Activated T-helper 2 cell treated with anti-CD3 and anti-CD28 coated beads, Interferon-gamma antibody, Interleukin-2, Interleukin-4, amounts not matched to agents 10 μg/mL and 5 μg/mL and 100 μg/mL, durations not matched to agents 14 hours and 24 hours and 36 hours (primary cell): Measurements from ENCODE around the gene ADGRL3. TPM values are rescaled to one million over a fixed set of nuclear protein-coding genes. Genes with fewer than 3 reads are reported as not detected.
"Not testable (repeated sequence)": the region's sequence is repeated elsewhere in the genome, so short reads cannot be mapped to it uniquely, and the experiment has no call there.

Source experiments
- DNase-seq: peaks from one replicate; pipeline ENCODE4 v3.0.0; 2021; ENCODE audit warnings: low spot score
- H3K27ac Mint-ChIP-seq: one replicate; pipeline ENCODE4 v1.8.0; 2021; ENCODE audit warnings: mixed read lengths
- H3K27me3 Mint-ChIP-seq: one replicate; pipeline ENCODE4 v1.8.0; 2021; ENCODE audit warnings: low read depth, mixed read lengths
- H3K36me3 Mint-ChIP-seq: one replicate; pipeline ENCODE4 v1.8.0; 2021; ENCODE audit warnings: low read depth, mixed read lengths
- H3K4me1 Mint-ChIP-seq: one replicate; pipeline ENCODE4 v1.8.0; 2021; ENCODE audit warnings: low read depth, mixed read lengths
- H3K4me3 Mint-ChIP-seq: one replicate; pipeline ENCODE4 v1.8.0; 2021; ENCODE audit warnings: low read depth, mild to moderate bottlenecking, moderate library complexity, mixed read lengths
- H3K9me3 Mint-ChIP-seq: one replicate; pipeline ENCODE4 v1.8.0; 2021; ENCODE audit warnings: mixed read lengths
- intact Hi-C: fragments of 100-400 bp; cut with micrococcal nuclease; formaldehyde crosslinking; loops from one replicate; pipeline ENCODE4 v1.15.1; 2023
- total RNA-seq: library from RNA; stranded (reverse); gene quantifications from 2 replicates; pipeline ENCODE4 v1.2.3, GENCODE V29; 2022

The ADGRL3 gene
- total RNA-seq, 1 donor from 2014 or later: not detected

GRCh38 chr4:61350932-61351331 is 150.8 kb downstream of the ADGRL3 start:
- H3K9me3 Mint-ChIP-seq: peaks cover 3% of the 10 kb centered on the region
- no peaks in the 10 kb centered on the region for H3K27me3 Mint-ChIP-seq
- no peak for DNase-seq
- no peak overlapping the region for H3K4me3 Mint-ChIP-seq
- no peaks in the 10 kb centered on the region for H3K36me3 Mint-ChIP-seq
- no peak overlapping the region for H3K27ac Mint-ChIP-seq
- H3K4me1 Mint-ChIP-seq: no peaks in the 10 kb centered on the region
- intact Hi-C loops: no loop called here

DNA sequence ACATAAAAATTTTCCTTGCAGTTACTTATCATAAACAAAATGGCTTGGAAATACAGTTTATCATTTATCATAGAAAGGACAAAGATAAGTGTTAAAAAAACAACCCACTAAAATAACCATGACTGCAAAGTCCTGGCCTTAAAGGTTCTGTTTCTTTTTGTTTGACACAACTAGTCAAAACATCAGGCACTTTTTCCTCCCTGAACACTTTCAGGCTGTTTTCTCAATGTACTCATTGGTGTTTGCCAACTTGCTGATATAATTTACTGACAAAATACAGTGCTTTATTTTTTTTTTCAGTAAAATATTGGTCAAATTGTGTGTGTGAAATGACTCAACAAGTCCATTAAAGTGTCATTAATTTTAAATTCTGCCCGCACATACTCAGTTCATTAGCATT is 156.6 kb downstream of the ADGRL3 start:
- no peak for DNase-seq
- no peaks in the 10 kb centered on the region for H3K27me3 Mint-ChIP-seq
- H3K27ac Mint-ChIP-seq: no peak overlapping the region
- H3K4me1 Mint-ChIP-seq: no peaks in the 10 kb centered on the region
- H3K36me3 Mint-ChIP-seq: no peaks in the 10 kb centered on the region
- intact Hi-C loops: no loop called here
- H3K4me3 Mint-ChIP-seq: no peak overlapping the region
- peaks cover 15% of the 10 kb centered on the region for H3K9me3 Mint-ChIP-seq

- intact Hi-C loops: no loop called here
- Mint-ChIP-seq H3K9me3 (peaks cover 22% of the 10 kb centered on the region), H3K36me3 (no peaks in the 10 kb centered on the region), H3K4me3 (no peak overlapping the region), H3K27ac (no peak overlapping the region), H3K4me1 (no peaks in the 10 kb centered on the region), H3K27me3 (no peaks in the 10 kb centered on the region)
- no peak for DNase-seq
Measured at GRCh38 chr4:61359301-61359700, 159.2 kb downstream of the ADGRL3 start.

DNA sequence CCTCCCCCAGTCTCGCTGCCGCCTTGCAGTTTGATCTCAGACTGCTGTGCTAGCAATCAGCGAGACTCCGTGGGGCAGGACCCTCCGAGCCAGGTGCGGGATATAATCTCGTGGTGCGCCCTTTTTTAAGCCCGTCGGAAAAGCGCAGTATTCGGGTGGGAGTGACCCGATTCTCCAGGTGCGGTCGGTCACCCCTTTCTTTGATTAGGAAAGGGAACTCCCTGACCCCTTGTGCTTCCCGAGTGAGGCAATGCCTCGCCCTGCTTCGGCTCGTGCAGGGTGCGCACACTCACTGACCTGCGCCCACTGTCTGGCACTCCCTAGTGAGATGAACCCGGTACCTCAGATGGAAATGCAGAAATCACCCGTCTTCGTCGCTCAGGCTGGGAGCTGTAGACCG is 172.7 kb downstream of the ADGRL3 start:
- H3K9me3 Mint-ChIP-seq, intact Hi-C loops, DNase-seq: not testable (repeated sequence)

DNA sequence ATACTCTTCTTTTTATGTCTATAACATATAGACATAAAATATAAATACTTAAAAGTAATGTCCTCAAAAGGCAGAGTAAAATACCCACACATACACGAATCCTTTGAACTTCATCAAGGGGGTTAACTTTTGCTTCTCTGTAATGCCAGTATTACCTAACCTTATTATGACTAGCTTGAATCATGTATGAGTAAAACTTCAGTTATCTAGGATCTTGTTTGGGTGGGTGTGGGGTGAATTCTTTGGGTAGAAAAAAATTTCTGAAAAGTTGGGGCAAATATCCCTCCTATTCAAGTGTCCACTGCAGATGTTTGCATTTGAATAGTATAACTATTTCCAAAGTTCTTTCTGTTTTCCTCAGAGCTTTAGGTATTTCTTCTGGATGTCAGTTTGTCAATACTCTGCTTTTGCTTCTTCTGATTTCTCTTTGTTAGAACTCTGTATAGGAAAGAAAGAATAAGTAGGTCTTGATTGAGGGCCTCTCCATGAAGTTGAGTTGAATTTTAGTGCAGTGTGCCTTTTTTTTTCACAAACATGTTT is 173.8 kb downstream of the ADGRL3 start:
- Mint-ChIP-seq H3K4me1 (no peaks in the 10 kb centered on the region), H3K27ac (no peak overlapping the region), H3K9me3 (peaks cover 14% of the 10 kb centered on the region), H3K36me3 (no peaks in the 10 kb centered on the region), H3K27me3 (no peaks in the 10 kb centered on the region), H3K4me3 (no peak overlapping the region)
- intact Hi-C loops: no loop called here
- no peak for DNase-seq

More for the DNA sequence above, 172.7 kb downstream of the ADGRL3 start:
- not testable (repeated sequence) for H3K36me3 Mint-ChIP-seq, H3K27ac Mint-ChIP-seq, H3K27me3 Mint-ChIP-seq, H3K4me1 Mint-ChIP-seq, H3K4me3 Mint-ChIP-seq

- intact Hi-C loops: no loop called here
- Mint-ChIP-seq H3K27ac (no peak overlapping the region), H3K4me3 (no peak overlapping the region), H3K27me3 (no peaks in the 10 kb centered on the region), H3K4me1 (no peaks in the 10 kb centered on the region), H3K36me3 (no peaks in the 10 kb centered on the region), H3K9me3 (peaks cover 16% of the 10 kb centered on the region)
- DNase-seq: no peak
Measured at GRCh38 chr4:61374447-61374891, 174.3 kb downstream of the ADGRL3 start.

DNA sequence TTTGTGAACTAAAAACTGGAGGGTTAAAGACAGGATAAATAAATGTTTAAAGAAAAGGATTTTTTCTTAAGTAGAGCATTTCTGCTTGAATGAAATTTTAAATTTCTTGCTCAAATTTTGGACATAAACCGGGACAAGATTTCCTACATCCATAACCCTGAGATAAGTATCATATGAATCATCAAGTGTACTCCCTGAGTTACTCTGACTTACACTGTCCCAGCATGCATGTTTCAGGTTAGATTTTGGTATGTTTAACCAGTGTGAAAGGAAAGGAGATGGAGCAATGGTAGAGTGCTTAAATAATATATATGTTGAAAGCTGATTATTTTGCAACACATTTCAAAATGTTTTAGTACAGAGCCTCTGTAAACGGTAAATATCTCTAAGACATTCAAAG is 175.2 kb downstream of the ADGRL3 start:
- intact Hi-C loops: no loop called here
- Mint-ChIP-seq H3K36me3 (no peaks in the 10 kb centered on the region), H3K27me3 (no peaks in the 10 kb centered on the region), H3K27ac (no peak overlapping the region), H3K4me1 (no peaks in the 10 kb centered on the region), H3K9me3 (peaks cover 16% of the 10 kb centered on the region), H3K4me3 (no peak overlapping the region)
- no peak for DNase-seq

GRCh38 chr4:61376301-61376700 is 176.2 kb downstream of the ADGRL3 start:
- Mint-ChIP-seq H3K27ac (no peak overlapping the region), H3K36me3 (no peaks in the 10 kb centered on the region), H3K4me1 (no peaks in the 10 kb centered on the region), H3K27me3 (no peaks in the 10 kb centered on the region), H3K9me3 (peaks cover 23% of the 10 kb centered on the region), H3K4me3 (no peak overlapping the region)
- intact Hi-C loops: no loop called here
- DNase-seq: no peak

GRCh38 chr4:61379406-61379805 is 179.3 kb downstream of the ADGRL3 start:
- Mint-ChIP-seq H3K27me3 (no peaks in the 10 kb centered on the region), H3K27ac (no peak overlapping the region), H3K4me1 (no peaks in the 10 kb centered on the region), H3K36me3 (no peaks in the 10 kb centered on the region), H3K4me3 (no peak overlapping the region), H3K9me3 (peaks cover 28% of the 10 kb centered on the region)
- intact Hi-C loops: no loop called here
- DNase-seq: no peak

GRCh38 chr4:61380865-61381264 is 180.7 kb downstream of the ADGRL3 start:
- Mint-ChIP-seq H3K4me1 (no peaks in the 10 kb centered on the region), H3K36me3 (no peaks in the 10 kb centered on the region), H3K27ac (no peak overlapping the region), H3K9me3 (peaks cover 28% of the 10 kb centered on the region), H3K4me3 (no peak overlapping the region), H3K27me3 (no peaks in the 10 kb centered on the region)
- intact Hi-C loops: no loop called here
- DNase-seq: no peak

DNA sequence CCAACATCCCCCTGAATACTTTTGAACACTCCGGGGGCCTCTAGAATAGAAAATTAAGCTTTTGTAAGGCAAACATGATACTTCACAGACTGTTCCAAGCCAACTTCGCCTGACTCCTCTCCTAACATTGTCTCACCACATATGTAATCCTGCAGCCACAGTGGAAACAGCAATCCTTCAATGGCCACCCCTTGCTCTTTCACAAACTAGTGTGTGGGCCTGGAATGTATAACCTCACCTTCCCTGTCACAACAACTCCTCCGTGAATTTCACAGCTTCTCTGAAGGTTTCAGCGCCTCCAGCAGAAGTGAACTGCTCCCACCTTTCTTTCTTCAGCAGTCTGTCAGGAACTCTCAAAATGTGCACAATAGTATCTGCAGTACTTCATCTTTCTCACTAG is 185.1 kb downstream of the ADGRL3 start:
- Mint-ChIP-seq H3K9me3 (peaks cover 24% of the 10 kb centered on the region), H3K27ac (no peak overlapping the region), H3K27me3 (no peaks in the 10 kb centered on the region), H3K36me3 (no peaks in the 10 kb centered on the region), H3K4me3 (no peak overlapping the region), H3K4me1 (no peaks in the 10 kb centered on the region)
- intact Hi-C loops: no loop called here
- no peak for DNase-seq

DNA sequence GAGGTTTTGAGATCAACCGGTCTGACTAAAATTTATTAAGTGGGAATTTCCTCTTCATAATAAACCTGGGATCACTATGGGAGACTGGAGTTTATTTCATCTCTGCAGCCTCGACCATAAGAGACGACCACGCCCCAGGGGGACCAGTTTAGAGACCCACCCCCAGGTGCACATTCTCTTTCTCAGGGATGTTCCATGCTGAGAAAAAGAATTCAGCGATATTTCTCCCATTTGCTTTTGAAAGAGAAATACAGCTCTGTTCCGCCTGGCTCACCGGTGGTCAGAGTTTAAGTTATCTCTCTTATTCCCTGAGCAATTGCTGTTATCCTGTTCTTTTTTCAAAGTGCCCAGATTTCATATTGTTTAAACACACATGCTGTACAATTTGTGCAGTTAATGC is 187.2 kb downstream of the ADGRL3 start:
- H3K4me3 Mint-ChIP-seq, H3K36me3 Mint-ChIP-seq, H3K27ac Mint-ChIP-seq, H3K27me3 Mint-ChIP-seq, H3K4me1 Mint-ChIP-seq, DNase-seq, intact Hi-C loops: not testable (repeated sequence)
- peaks cover 24% of the 10 kb centered on the region for H3K9me3 Mint-ChIP-seq

GRCh38 chr4:61389640-61390039 is 189.5 kb downstream of the ADGRL3 start:
- Mint-ChIP-seq H3K9me3 (peaks cover 26% of the 10 kb centered on the region), H3K36me3 (no peaks in the 10 kb centered on the region), H3K27me3 (no peaks in the 10 kb centered on the region)

GRCh38 chr4:61395754-61396153 is 195.6 kb downstream of the ADGRL3 start:
- Mint-ChIP-seq H3K4me3 (no peak overlapping the region), H3K27ac (no peak overlapping the region), H3K9me3 (peaks cover 22% of the 10 kb centered on the region), H3K36me3 (no peaks in the 10 kb centered on the region), H3K4me1 (no peaks in the 10 kb centered on the region), H3K27me3 (no peaks in the 10 kb centered on the region)
- intact Hi-C loops: no loop called here
- no peak for DNase-seq

More at GRCh38 chr4:61389640-61390039, 189.5 kb downstream of the ADGRL3 start:
- no peak for DNase-seq
- intact Hi-C loops: no loop called here
- Mint-ChIP-seq H3K27ac (no peak overlapping the region), H3K4me3 (no peak overlapping the region), H3K4me1 (no peaks in the 10 kb centered on the region)
